GM12874 (cell line): ENCODE results near the gene MYOM1.

Experiments used
- TF ChIP-seq, protein P1 (sequence below): IDR thresholded peaks from 2 replicates; pipeline ENCODE4 v1.5.1; 2011; ENCODE audit warnings: low read depth, mild to moderate bottlenecking, control low read depth, low read length, moderate library complexity; ENCODE audit not compliant: insufficient read depth

Gene MYOM1

DNA sequence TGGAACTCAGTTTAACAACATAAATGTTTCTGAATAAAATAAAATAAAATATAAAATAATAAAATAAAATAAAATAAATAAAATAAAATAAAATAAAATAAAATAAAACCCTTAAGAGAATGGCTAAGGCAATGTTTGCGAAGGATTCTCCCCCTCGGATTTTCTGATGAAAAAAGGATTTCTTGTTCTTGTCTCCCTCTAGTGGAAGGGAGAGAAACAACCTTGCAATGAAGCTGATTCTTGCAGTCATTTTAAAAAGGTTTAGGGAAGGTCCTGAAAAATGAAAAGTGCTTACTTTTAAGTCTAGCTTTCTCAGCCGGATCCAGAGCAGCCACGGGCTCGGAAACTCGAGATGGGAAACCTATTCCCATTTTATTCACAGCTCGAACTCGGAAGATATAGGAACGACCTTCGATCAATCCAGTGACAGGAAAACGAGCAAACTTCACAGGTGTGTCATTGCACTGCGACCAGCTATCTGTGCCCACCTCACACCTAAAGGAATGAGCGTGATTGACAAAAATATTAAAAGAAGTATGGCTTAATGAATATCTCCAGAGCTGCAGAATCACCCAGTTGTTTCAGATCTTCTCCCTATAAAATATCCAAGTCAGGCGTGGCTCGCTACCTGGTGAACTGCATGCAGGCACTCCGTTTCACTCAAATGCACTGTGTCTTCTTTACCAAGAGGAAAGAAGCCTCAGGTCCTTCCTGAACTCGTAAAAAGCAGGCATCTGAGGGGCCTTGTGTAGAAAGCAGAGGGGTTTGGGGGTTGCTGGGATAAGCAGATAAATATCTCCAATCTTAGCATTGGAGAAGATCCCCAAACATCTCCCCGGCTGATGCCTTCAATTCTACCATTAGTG lies 68.1 kb downstream of the MYOM1 start:
- TF ChIP-seq, protein P1, sequence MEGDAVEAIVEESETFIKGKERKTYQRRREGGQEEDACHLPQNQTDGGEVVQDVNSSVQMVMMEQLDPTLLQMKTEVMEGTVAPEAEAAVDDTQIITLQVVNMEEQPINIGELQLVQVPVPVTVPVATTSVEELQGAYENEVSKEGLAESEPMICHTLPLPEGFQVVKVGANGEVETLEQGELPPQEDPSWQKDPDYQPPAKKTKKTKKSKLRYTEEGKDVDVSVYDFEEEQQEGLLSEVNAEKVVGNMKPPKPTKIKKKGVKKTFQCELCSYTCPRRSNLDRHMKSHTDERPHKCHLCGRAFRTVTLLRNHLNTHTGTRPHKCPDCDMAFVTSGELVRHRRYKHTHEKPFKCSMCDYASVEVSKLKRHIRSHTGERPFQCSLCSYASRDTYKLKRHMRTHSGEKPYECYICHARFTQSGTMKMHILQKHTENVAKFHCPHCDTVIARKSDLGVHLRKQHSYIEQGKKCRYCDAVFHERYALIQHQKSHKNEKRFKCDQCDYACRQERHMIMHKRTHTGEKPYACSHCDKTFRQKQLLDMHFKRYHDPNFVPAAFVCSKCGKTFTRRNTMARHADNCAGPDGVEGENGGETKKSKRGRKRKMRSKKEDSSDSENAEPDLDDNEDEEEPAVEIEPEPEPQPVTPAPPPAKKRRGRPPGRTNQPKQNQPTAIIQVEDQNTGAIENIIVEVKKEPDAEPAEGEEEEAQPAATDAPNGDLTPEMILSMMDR: peak; percentile 64

DNA sequence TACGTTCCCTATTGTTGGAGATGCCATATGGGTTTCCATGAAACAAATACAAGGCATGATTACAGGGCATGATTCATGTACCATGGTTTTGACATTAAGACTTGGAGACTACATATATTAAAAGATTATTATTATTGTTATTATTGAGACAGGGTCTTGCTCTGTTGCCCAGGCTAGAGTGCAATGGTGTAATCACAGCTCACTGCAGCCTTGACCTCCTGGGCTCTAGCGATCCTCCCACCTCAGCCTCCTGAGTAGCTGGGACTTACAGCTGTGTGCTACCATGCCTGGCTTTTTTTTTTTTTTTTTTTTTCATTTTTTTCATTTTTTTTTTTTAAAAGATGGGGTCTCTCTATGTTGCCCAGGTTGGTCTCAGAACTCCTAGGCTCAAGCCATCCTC lies 69.1 kb downstream of the MYOM1 start:
- TF ChIP-seq, protein P1: no peak

DNA sequence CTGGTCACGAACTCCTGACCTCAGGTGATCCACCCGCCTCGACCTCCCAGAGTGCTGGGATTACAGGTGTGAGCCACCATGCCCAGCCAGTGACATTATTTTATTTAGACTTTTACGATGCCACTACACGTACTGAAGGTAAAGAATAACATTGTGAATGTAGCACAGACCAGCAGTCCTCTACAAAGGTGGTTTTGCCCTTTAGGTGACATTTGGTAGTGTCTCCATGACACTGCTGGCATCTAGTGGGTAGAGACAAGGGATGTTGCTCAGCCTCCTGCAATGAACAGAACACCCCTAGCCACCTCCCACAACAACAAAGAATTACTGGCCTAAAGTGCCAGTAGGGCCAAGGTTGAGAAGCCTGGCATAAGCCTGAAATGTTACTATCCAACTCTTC lies 69.5 kb downstream of the MYOM1 start:
- TF ChIP-seq, protein P1: no peak

DNA sequence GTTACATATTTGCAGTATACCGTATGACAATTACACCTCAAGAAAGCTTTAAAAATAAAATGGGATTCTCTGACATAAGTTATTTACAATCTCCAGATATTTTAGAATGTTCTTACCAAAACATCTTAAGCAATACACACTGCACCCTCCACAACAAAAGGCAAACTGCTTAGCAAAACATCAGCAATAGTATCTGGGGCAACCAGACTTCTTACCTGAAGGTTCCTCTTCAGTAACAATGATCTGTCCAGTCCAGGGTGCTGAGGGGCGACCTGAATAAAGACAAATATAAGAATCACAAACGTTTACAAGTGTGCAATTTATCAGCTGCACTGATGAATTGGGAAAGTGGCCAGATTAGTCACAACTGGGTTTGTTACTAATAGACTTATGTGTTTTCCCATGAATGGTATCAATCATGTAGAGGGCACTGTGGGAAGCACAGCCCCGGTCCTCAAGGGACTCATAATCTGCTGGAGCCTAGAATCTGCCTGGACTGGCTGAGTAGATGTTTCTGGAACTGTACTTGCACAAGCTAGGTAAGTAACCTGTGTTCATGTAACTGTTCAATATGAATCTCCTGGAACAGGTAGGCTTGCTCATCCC lies 70.7 kb downstream of the MYOM1 start:
- TF ChIP-seq, protein P1: no peak

DNA sequence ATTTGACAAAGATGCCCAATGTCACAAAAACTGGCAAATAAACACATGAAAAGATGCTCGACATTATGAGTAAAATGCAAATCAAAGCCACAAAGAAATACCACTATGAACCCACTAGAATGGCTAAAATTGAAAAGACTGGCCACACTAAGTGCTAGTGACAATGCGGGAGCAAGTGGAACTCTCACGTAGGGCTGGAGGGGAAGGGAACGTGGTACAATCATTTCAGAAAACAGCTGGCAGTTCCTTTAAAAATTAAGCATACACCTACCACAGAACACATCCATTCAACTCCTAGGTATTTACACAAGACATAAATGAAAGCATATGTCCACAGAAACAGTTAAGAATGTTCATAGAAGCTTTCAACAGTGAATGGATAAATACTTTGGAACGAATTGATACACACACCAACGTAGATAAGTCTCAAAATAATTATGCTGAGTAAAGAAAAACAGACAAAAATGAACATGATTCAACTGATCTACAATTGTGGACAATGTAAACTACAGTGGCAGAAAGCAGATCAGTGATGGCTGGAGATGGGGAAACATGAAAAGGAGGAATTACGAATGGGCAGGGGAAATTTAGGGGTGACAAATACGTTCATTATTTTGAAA lies 71.7 kb downstream of the MYOM1 start:
- TF ChIP-seq, protein P1: no peak

DNA sequence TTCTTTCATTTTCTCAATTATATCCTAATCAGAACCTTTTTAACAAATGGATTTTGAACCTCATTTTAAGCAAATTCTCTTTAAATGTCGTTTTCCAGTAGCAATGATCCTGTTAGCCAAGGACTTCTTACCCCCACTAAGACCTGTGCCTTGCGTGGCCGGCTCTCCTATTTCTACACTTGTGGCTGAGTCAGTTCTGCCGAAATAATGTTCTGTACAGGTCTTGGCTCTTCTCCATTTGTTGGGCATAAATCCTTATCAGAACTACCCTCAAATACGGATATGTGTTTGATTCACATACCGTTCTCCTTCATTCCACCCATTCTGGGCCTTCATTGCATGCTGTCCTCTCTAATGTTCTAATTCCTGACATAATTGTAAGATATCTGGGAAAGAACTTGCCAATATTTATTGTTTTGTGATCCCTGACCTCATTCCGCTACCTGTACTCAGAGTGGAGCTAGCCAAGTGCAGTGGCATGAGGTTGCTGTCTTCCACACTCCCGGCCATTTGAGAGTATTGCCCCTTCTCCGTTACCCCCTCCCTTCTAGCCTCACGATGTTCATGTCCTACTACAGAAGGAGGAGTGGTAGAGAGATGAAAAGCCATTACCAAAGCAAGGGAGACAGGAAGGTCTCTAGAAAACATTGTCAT lies 78.7 kb downstream of the MYOM1 start:
- TF ChIP-seq, protein P1: no peak

DNA sequence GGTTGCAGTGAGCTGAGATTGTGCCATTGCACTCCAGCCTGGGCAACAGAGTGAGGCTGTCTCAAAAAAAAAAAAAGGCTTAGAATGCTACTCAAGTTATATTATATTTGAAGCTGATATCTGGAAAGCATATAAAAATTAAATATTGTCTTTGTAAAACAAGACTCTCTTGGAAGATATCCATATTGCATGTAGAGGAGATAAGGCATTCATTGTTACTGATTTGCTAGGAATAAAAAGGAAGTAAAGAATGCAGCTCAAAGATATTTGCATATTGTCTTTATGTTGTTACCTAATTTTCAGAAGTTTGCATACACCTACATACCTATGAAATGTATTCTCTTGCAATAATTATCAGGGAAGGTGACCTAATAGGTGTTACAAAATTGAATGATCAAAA lies 79.4 kb downstream of the MYOM1 start:
- TF ChIP-seq, protein P1: no peak
